Neuronal stem cell (in vitro differentiated cells): ENCODE data around the gene RAB44.

Experiments used
- DNase-seq: peaks from one replicate; pipeline ENCODE4 v3.0.0-alpha.2; 2013; ENCODE audit warnings: low spot score
- H2AFZ ChIP-seq: one replicate; pipeline ENCODE4 v1.6.1; 2013; ENCODE audit warnings: mild to moderate bottlenecking, low read length, inconsistent platforms
- H2AK5ac ChIP-seq: 2 replicates; pipeline ENCODE4 v1.6.1; 2013; ENCODE audit warnings: low read depth, mild to moderate bottlenecking, inconsistent platforms, low read length, moderate library complexity, mixed read lengths
- H2BK120ac ChIP-seq: 2 replicates; pipeline ENCODE4 v1.6.1; 2013; ENCODE audit warnings: low read depth, mild to moderate bottlenecking, inconsistent platforms, low read length, moderate library complexity, mixed read lengths
- H2BK12ac ChIP-seq: one replicate; pipeline ENCODE4 v1.6.1; 2013; ENCODE audit warnings: low read length, inconsistent platforms
- H2BK15ac ChIP-seq: 2 replicates; pipeline ENCODE4 v1.6.1; 2013; ENCODE audit warnings: mild to moderate bottlenecking, low read length, inconsistent platforms, mixed read lengths
- H2BK5ac ChIP-seq: one replicate; pipeline ENCODE4 v1.6.1; 2013; ENCODE audit warnings: inconsistent platforms, mild to moderate bottlenecking, low read length, moderate library complexity
- H3K14ac ChIP-seq: one replicate; pipeline ENCODE4 v1.6.1; 2013; ENCODE audit warnings: low read length, inconsistent platforms
- H3K18ac ChIP-seq: 2 replicates; pipeline ENCODE4 v1.6.1; 2013; ENCODE audit warnings: low read length, inconsistent platforms
- H3K23ac ChIP-seq: 2 replicates; pipeline ENCODE4 v1.6.1; 2013; ENCODE audit warnings: low read depth, mild to moderate bottlenecking, mixed read lengths, low read length, inconsistent platforms; ENCODE audit not compliant: poor library complexity
- H3K27ac ChIP-seq: replicated peaks from 3 replicates; pipeline ENCODE4 v1.5.1; 2013; ENCODE audit warnings: low read length, inconsistent platforms
- H3K27me3 ChIP-seq, 3 experiments: 2 replicates each; pipeline ENCODE4 v1.6.1; 2013; ENCODE audit warnings: low read length in 3 of 3, mild to moderate bottlenecking in 2 of 3, inconsistent platforms in 1 of 3, low read depth in 1 of 3, mixed read lengths in 1 of 3, moderate library complexity in 1 of 3; ENCODE audit not compliant: control insufficient read depth in 3 of 3, insufficient read depth in 3 of 3
- H3K36me3 ChIP-seq, 2 donors: replicated peaks in 1 of 2; 2 replicates each; pipeline ENCODE4 v1.6.1; 2013; ENCODE audit warnings: low read length in 2 of 2; ENCODE audit not compliant: control insufficient read depth in 2 of 2, insufficient read depth in 2 of 2
- H3K4ac ChIP-seq: 2 replicates; pipeline ENCODE4 v1.6.1; 2013; ENCODE audit warnings: inconsistent platforms, mild to moderate bottlenecking, low read length, moderate library complexity
- H3K4me1 ChIP-seq, 2 donors: 1 replicate in 1 of 2; 2 replicates in 1 of 2; pipeline ENCODE4 v1.6.1; 2013; ENCODE audit warnings: low read length in 2 of 2, low read depth in 1 of 2; ENCODE audit not compliant: control insufficient read depth in 2 of 2, insufficient read depth in 1 of 2
- H3K4me2 ChIP-seq: one replicate; pipeline ENCODE4 v1.6.1; 2013; ENCODE audit warnings: mild to moderate bottlenecking, low read length, inconsistent platforms; ENCODE audit not compliant: insufficient read depth, poor library complexity, severe bottlenecking
- H3K4me3 ChIP-seq, 2 donors: 2 replicates each; pipeline ENCODE4 v1.5.1; 2013; ENCODE audit warnings: low read length in 2 of 2, mild to moderate bottlenecking in 2 of 2, inconsistent platforms in 1 of 2, moderate library complexity in 1 of 2
- H3K79me1 ChIP-seq: one replicate; pipeline ENCODE4 v1.6.1; 2013; ENCODE audit warnings: low read depth, mild to moderate bottlenecking, inconsistent platforms, low read length, moderate library complexity
- H3K9ac ChIP-seq: one replicate; pipeline ENCODE4 v1.6.1; 2013; ENCODE audit warnings: mild to moderate bottlenecking, low read depth, low read length, inconsistent platforms; ENCODE audit not compliant: poor library complexity
- H3K9me3 ChIP-seq, 2 donors: replicated peaks in 1 of 2; 2 replicates each; pipeline versions ENCODE3 to v1.6.1; 2013; ENCODE audit warnings: low read length in 2 of 2, mild to moderate bottlenecking in 2 of 2, inconsistent platforms in 1 of 2, low read depth in 1 of 2, mixed read lengths in 1 of 2, moderate library complexity in 1 of 2; ENCODE audit not compliant: control insufficient read depth in 2 of 2, insufficient read depth in 1 of 2
- H4K8ac ChIP-seq: one replicate; pipeline ENCODE4 v1.6.1; 2013; ENCODE audit warnings: low read depth, mild to moderate bottlenecking, inconsistent platforms, low read length, moderate library complexity
- H4K91ac ChIP-seq: one replicate; pipeline ENCODE4 v1.6.1; 2013; ENCODE audit warnings: low read length, low read depth, mild to moderate bottlenecking, inconsistent platforms; ENCODE audit not compliant: poor library complexity
- WGBS, 2 donors: extraction: QIAGEN DNeasy Blood & Tissue Kit; methylation state at CpG; one replicate each; pipeline ENCODE4 v1.1.7; 2013; ENCODE audit warnings: missing lambda C conversion rate in 2 of 2, mixed read lengths in 1 of 2; ENCODE audit not compliant: insufficient read length in 2 of 2, insufficient replicate concordance in 1 of 2; ENCODE audit errors: extremely low coverage in 2 of 2; 5-methylcytosine and 5-hydroxymethylcytosine counted together

The RAB44 gene

GRCh38 chr6:36720251-36721141, 22.9 kb downstream of the RAB44 start:
- Histone ChIP-seq H2BK12ac (no peak overlapping the region), H3K36me3 (no peaks in the 10 kb centered on the region), H2BK120ac (no peak overlapping the region), H3K9ac (no peak overlapping the region), H2BK5ac (peak overlapping the region; percentile 24), H3K79me1 (no peaks in the 10 kb centered on the region), H2AK5ac (peak overlapping the region; percentile 37), H3K4me3 (no peak overlapping the region), H3K4ac (no peak overlapping the region), H4K8ac (peak overlapping the region; percentile 78), H2BK15ac (peak overlapping the region; percentile 14), H3K27me3 (peaks cover 0 to 33% (median 0%) of the 10 kb centered on the region in 3 experiments), H4K91ac (no peak overlapping the region), H3K27ac (no peak overlapping the region), H2AFZ (no peak overlapping the region), H3K4me1 (peaks cover under 1 to 8% of the 10 kb centered on the region in 2 donors), H3K18ac (peak overlapping the region; percentile 42), H3K9me3 (no peaks in the 10 kb centered on the region), H3K14ac (no peak overlapping the region), H3K4me2 (no peak overlapping the region), H3K23ac (peak overlapping the region; percentile 52)
- no CpG with 5 or more reads among the region's 11 CpGs for WGBS, 2 donors
- DNase-seq = no peak

GRCh38 chr6:36721369-36722140, 23.9 kb downstream of the RAB44 start:
- no CpG with 5 or more reads among the region's 15 CpGs for WGBS, 2 donors
- DNase-seq = no peak
- Histone ChIP-seq H2AFZ (peak overlapping the region; percentile 62), H3K23ac (peak overlapping the region; percentile 51), H3K27me3 (peaks cover 0 to 30% (median 0%) of the 10 kb centered on the region in 3 experiments), H3K79me1 (no peaks in the 10 kb centered on the region), H3K4me1 (peaks cover 3 to 12% of the 10 kb centered on the region in 2 donors), H3K4me2 (no peak overlapping the region), H2BK120ac (peak overlapping the region; percentile 87), H3K4me3 (no peak overlapping the region), H4K8ac (peak overlapping the region; percentile 65), H4K91ac (no peak overlapping the region), H3K36me3 (no peaks in the 10 kb centered on the region), H3K18ac (peak overlapping the region; percentile 71), H2BK15ac (peak overlapping the region; percentile 87), H3K27ac (no peak overlapping the region), H3K9me3 (no peaks in the 10 kb centered on the region), H2AK5ac (peak overlapping the region; percentile 95), H3K9ac (no peak overlapping the region), H3K4ac (peak overlapping the region; percentile 53), H2BK5ac (peak overlapping the region; percentile 24), H2BK12ac (peak overlapping the region; percentile 84), H3K14ac (no peak overlapping the region)

- no peak overlapping the region for H3K4ac ChIP-seq
- no peak overlapping the region for H4K8ac ChIP-seq
- no CpG with 5 or more reads among the region's 10 CpGs for WGBS, 2 donors
- no peaks in the 10 kb centered on the region for H3K79me1 ChIP-seq
- peak overlapping the region; percentile 19 for H2BK5ac ChIP-seq
- H3K4me2 ChIP-seq = no peak overlapping the region
- peak overlapping the region; percentile 62 for H2AFZ ChIP-seq
- peaks cover 3 to 12% of the 10 kb centered on the region in 2 donors for H3K4me1 ChIP-seq
- H3K36me3 ChIP-seq = no peaks in the 10 kb centered on the region
- no peak overlapping the region for H2BK120ac ChIP-seq
- H3K27me3 ChIP-seq = peaks cover 0 to 30% (median 0%) of the 10 kb centered on the region in 3 experiments
- no peak overlapping the region for H2BK12ac ChIP-seq
- H3K23ac ChIP-seq = peak overlapping the region; percentile 39
- no peak for DNase-seq
- peak overlapping the region; percentile 87 for H2BK15ac ChIP-seq
- no peak overlapping the region for H3K9ac ChIP-seq
- H3K4me3 ChIP-seq = no peak overlapping the region
- H4K91ac ChIP-seq = no peak overlapping the region
- H2AK5ac ChIP-seq = peak overlapping the region; percentile 95
- H3K14ac ChIP-seq = no peak overlapping the region
- no peaks in the 10 kb centered on the region for H3K9me3 ChIP-seq
- peak overlapping the region; percentile 71 for H3K18ac ChIP-seq
- no peak overlapping the region for H3K27ac ChIP-seq
These were observed 24.7 kb downstream of the RAB44 start for GRCh38 chr6:36722365-36722764.

- no peak overlapping the region for H3K18ac ChIP-seq
- no peak overlapping the region for H4K91ac ChIP-seq
- no peak overlapping the region for H3K4me2 ChIP-seq
- H3K36me3 ChIP-seq = no peaks in the 10 kb centered on the region
- H2BK120ac ChIP-seq = no peak overlapping the region
- H3K4me3 ChIP-seq = no peak overlapping the region
- no peak overlapping the region for H4K8ac ChIP-seq
- peak overlapping the region; percentile 19 for H2BK5ac ChIP-seq
- H3K79me1 ChIP-seq = no peaks in the 10 kb centered on the region
- H3K4me1 ChIP-seq = peaks cover 3 to 13% of the 10 kb centered on the region in 2 donors
- H3K14ac ChIP-seq = no peak overlapping the region
- DNase-seq = no peak
- WGBS, 2 donors = no CpG with 5 or more reads among the region's 2 CpGs
- H3K27me3 ChIP-seq = peaks cover 0 to 26% (median 0%) of the 10 kb centered on the region in 3 experiments
- no peak overlapping the region for H3K23ac ChIP-seq
- no peak overlapping the region for H2BK12ac ChIP-seq
- H3K27ac ChIP-seq = no peak overlapping the region
- no peak overlapping the region for H3K4ac ChIP-seq
- no peak overlapping the region for H2BK15ac ChIP-seq
- no peak overlapping the region for H2AFZ ChIP-seq
- H3K9me3 ChIP-seq = no peaks in the 10 kb centered on the region
- no peak overlapping the region for H2AK5ac ChIP-seq
- H3K9ac ChIP-seq = no peak overlapping the region
These were observed 25.3 kb downstream of the RAB44 start for GRCh38 chr6:36722879-36723278.
